ENCODE data around the gene FILIP1L.

The FILIP1L gene

GRCh38 chr3:99933971-99934750 lies 180.1 kb downstream of the FILIP1L start:
- no peak for TF ChIP-seq EZH2phosphoT487 (IDR thresholded peaks at IDR 0.05; ENCODE audit: borderline replicate concordance)
- TF ChIP-seq CTCF (conservative IDR thresholded peaks at IDR 0.05; ENCODE audit: low read length), result no peak
- H4K20me1 ChIP-seq (ENCODE audit: insufficient read depth, low read length, poor library complexity, severe bottlenecking), result no peaks in the 10 kb centered on the region
- 0 out of 2 replicates have a peak, but pooled peaks cover 2% of the 10 kb centered on the region for H3F3A ChIP-seq (ENCODE audit: low read depth)
- no peak overlapping the region for H3K4me2 ChIP-seq (ENCODE audit: low read depth, low read length, poor library complexity, severe bottlenecking)
- no peaks in the 10 kb centered on the region; the same call in 1 of the 2 replicates for H3K36me3 ChIP-seq (ENCODE audit: insufficient read depth, low read length)
- peaks cover 21% of the 10 kb centered on the region for H3K4me1 ChIP-seq (ENCODE audit: insufficient read depth, low read length, poor library complexity, severe bottlenecking)
- no peaks in the 10 kb centered on the region for H3K9me3 ChIP-seq (ENCODE audit: insufficient read depth, low read depth, low read length)
- no peak overlapping the region for H3K9ac ChIP-seq (ENCODE audit: low read depth, low read length, poor library complexity, severe bottlenecking)
- H2AFZ ChIP-seq (ENCODE audit: low read length), result no peak overlapping the region
- no peaks in the 10 kb centered on the region for H3K9me2 ChIP-seq (replicated peaks; ENCODE audit: low read depth, low read length)
- H3K4me3 ChIP-seq (ENCODE audit: low read length, poor library complexity, severe bottlenecking), result no peak overlapping the region
- no peaks in the 10 kb centered on the region for H3K27me3 ChIP-seq (ENCODE audit: insufficient read depth, low read length, poor library complexity, severe bottlenecking)
- H3K79me2 ChIP-seq (ENCODE audit: insufficient read depth, low read length), result no peaks in the 10 kb centered on the region

GRCh38 chr3:99931059-99931458 lies 183.2 kb downstream of the FILIP1L start:
- Histone ChIP-seq H3K9me3 (ENCODE audit: insufficient read depth, low read depth, low read length) (no peaks in the 10 kb centered on the region), H3K27me3 (ENCODE audit: insufficient read depth, low read length, poor library complexity, severe bottlenecking) (no peaks in the 10 kb centered on the region), H3K4me1 (ENCODE audit: insufficient read depth, low read length, poor library complexity, severe bottlenecking) (no peaks in the 10 kb centered on the region), H3K36me3 (ENCODE audit: insufficient read depth, low read length) (no peaks in the 10 kb centered on the region; the same call in 1 of the 2 replicates), H3K4me3 (ENCODE audit: low read length, poor library complexity, severe bottlenecking) (no peak overlapping the region), H3K79me2 (ENCODE audit: insufficient read depth, low read length) (no peaks in the 10 kb centered on the region), H3K9me2 (replicated peaks; ENCODE audit: low read depth, low read length) (no peaks in the 10 kb centered on the region), H3K4me2 (ENCODE audit: low read depth, low read length, poor library complexity, severe bottlenecking) (no peak overlapping the region), H2AFZ (ENCODE audit: low read length) (no peak overlapping the region), H4K20me1 (ENCODE audit: insufficient read depth, low read length, poor library complexity, severe bottlenecking) (no peaks in the 10 kb centered on the region), H3F3A (ENCODE audit: low read depth) (no peaks in the 10 kb centered on the region), H3K9ac (ENCODE audit: low read depth, low read length, poor library complexity, severe bottlenecking) (no peak overlapping the region)
- TF ChIP-seq EZH2phosphoT487 (IDR thresholded peaks at IDR 0.05; ENCODE audit: borderline replicate concordance), result no peak
- no peak for TF ChIP-seq CTCF (conservative IDR thresholded peaks at IDR 0.05; ENCODE audit: low read length)

- Histone ChIP-seq H3K9ac (ENCODE audit: low read depth, low read length, poor library complexity, severe bottlenecking) (no peak overlapping the region), H3K79me2 (ENCODE audit: insufficient read depth, low read length) (no peaks in the 10 kb centered on the region), H2AFZ (ENCODE audit: low read length) (no peak overlapping the region), H3K4me2 (ENCODE audit: low read depth, low read length, poor library complexity, severe bottlenecking) (no peak overlapping the region), H3K4me3 (ENCODE audit: low read length, poor library complexity, severe bottlenecking) (no peak overlapping the region), H4K20me1 (ENCODE audit: insufficient read depth, low read length, poor library complexity, severe bottlenecking) (no peaks in the 10 kb centered on the region), H3K27me3 (ENCODE audit: insufficient read depth, low read length, poor library complexity, severe bottlenecking) (no peaks in the 10 kb centered on the region), H3K9me2 (replicated peaks; ENCODE audit: low read depth, low read length) (no peaks in the 10 kb centered on the region), H3K4me1 (ENCODE audit: insufficient read depth, low read length, poor library complexity, severe bottlenecking) (no peaks in the 10 kb centered on the region), H3K9me3 (ENCODE audit: insufficient read depth, low read depth, low read length) (no peaks in the 10 kb centered on the region), H3K36me3 (ENCODE audit: insufficient read depth, low read length) (no peaks in the 10 kb centered on the region; the same call in 1 of the 2 replicates), H3F3A (ENCODE audit: low read depth) (no peaks in the 10 kb centered on the region)
- TF ChIP-seq EZH2phosphoT487 (IDR thresholded peaks at IDR 0.05; ENCODE audit: borderline replicate concordance), result no peak
- no peak for TF ChIP-seq CTCF (conservative IDR thresholded peaks at IDR 0.05; ENCODE audit: low read length)
Measured at GRCh38 chr3:99929745-99930139, 184.6 kb downstream of the FILIP1L start.

Measured in Loucy (cell line).